OCI-LY1 (cell line): ENCODE data around the gene SEMA3G.

Source experiments
- CTCF ChIP-seq: fragments of 200-600 bp; sonication (generic), shearing (Covaris generic); IDR thresholded peaks from 2 replicates; pipeline ENCODE4 v1.5.1; 2017; ENCODE audit warnings: mild to moderate bottlenecking, antibody characterized with exemption, low read length, moderate library complexity, mixed read lengths
- EZH2 ChIP-seq: fragments of 200-600 bp; sonication (generic), shearing (Covaris generic); IDR thresholded peaks from 2 replicates; pipeline ENCODE4 v1.8.0; 2017; ENCODE audit warnings: borderline replicate concordance, mixed run types, mild to moderate bottlenecking, antibody characterized with exemption, low read length, moderate library complexity, mixed read lengths

- no peak for TF ChIP-seq CTCF
- no peak for TF ChIP-seq EZH2
Measured at GRCh38 chr3:52468336-52468735, 23.4 kb upstream of the SEMA3G start.
